ENCODE data around the gene KCNJ8.
"Not testable (repeated sequence)": the region's sequence is repeated elsewhere in the genome, so short reads cannot be mapped to it uniquely, and the experiment has no call there.

Gene KCNJ8

GRCh38 chr12:21774358-21775132 is at the start of gene KCNJ8:
KCNJ8 (minus strand) TSS chr12:21774706; CDS start chr12:21773616, 1,090 bp downstream.
- H3K4me2 ChIP-seq = no peak within 1 kb of the TSS
- H4K20me1 ChIP-seq = no peaks in the 10 kb centered on the region
- no peaks in the 10 kb centered on the region for H3K36me3 ChIP-seq
- H3K4me1 ChIP-seq = no peaks in the 10 kb centered on the region
- TF ChIP-seq Cebpa-rat (IDR thresholded peaks at IDR 0.05) = no peak
- no peak within 1 kb of the TSS for H3K9ac ChIP-seq
- no peak within 1 kb of the TSS for H3K27ac ChIP-seq
- H3K4me3 ChIP-seq = no peak within 1 kb of the TSS
- no peaks in the 10 kb centered on the region for H3K9me3 ChIP-seq
- H3K27me3 ChIP-seq = peaks cover 19% of the 10 kb centered on the region

GRCh38 chr12:21823581-21823980 is 49.1 kb upstream of the KCNJ8 start:
- H3K27ac ChIP-seq = no peak overlapping the region
- H3K4me2 ChIP-seq = no peak overlapping the region
- H3K27me3 ChIP-seq = no peaks in the 10 kb centered on the region
- no peak overlapping the region for H3K4me3 ChIP-seq
- H3K9me3 ChIP-seq = no peaks in the 10 kb centered on the region
- TF ChIP-seq Cebpa-rat (IDR thresholded peaks at IDR 0.05) = no peak
- H3K9ac ChIP-seq = no peak overlapping the region
- H3K36me3 ChIP-seq = no peaks in the 10 kb centered on the region
- H4K20me1 ChIP-seq = no peaks in the 10 kb centered on the region
- no peaks in the 10 kb centered on the region for H3K4me1 ChIP-seq

- Histone ChIP-seq H3K4me1 (no peaks in the 10 kb centered on the region), H3K4me3 (no peak overlapping the region), H3K27me3 (no peaks in the 10 kb centered on the region), H3K27ac (no peak overlapping the region), H3K9ac (no peak overlapping the region), H4K20me1 (no peaks in the 10 kb centered on the region), H3K36me3 (no peaks in the 10 kb centered on the region), H3K4me2 (no peak overlapping the region), H3K9me3 (no peaks in the 10 kb centered on the region)
- TF ChIP-seq Cebpa-rat (IDR thresholded peaks at IDR 0.05) = no peak
Measured at GRCh38 chr12:21819678-21820077, 45.2 kb upstream of the KCNJ8 start.

- no peaks in the 10 kb centered on the region for H4K20me1 ChIP-seq
- H3K4me3 ChIP-seq = no peak overlapping the region
- no peaks in the 10 kb centered on the region for H3K4me1 ChIP-seq
- no peak for TF ChIP-seq Cebpa-rat (IDR thresholded peaks at IDR 0.05)
- H3K9me3 ChIP-seq = no peaks in the 10 kb centered on the region
- H3K4me2 ChIP-seq = no peak overlapping the region
- H3K27ac ChIP-seq = no peak overlapping the region
- H3K9ac ChIP-seq = no peak overlapping the region
- no peaks in the 10 kb centered on the region for H3K36me3 ChIP-seq
- no peaks in the 10 kb centered on the region for H3K27me3 ChIP-seq
Measured at GRCh38 chr12:21819236-21819635, 44.7 kb upstream of the KCNJ8 start.

- Histone ChIP-seq H3K4me2 (no peak overlapping the region), H3K4me3 (no peak overlapping the region), H3K27ac (no peak overlapping the region), H3K9ac (no peak overlapping the region), H3K36me3 (no peaks in the 10 kb centered on the region), H3K4me1 (no peaks in the 10 kb centered on the region), H3K27me3 (no peaks in the 10 kb centered on the region), H4K20me1 (no peaks in the 10 kb centered on the region), H3K9me3 (no peaks in the 10 kb centered on the region)
- TF ChIP-seq Cebpa-rat (IDR thresholded peaks at IDR 0.05) = no peak
Measured at GRCh38 chr12:21818627-21819026, 44.1 kb upstream of the KCNJ8 start.

DNA sequence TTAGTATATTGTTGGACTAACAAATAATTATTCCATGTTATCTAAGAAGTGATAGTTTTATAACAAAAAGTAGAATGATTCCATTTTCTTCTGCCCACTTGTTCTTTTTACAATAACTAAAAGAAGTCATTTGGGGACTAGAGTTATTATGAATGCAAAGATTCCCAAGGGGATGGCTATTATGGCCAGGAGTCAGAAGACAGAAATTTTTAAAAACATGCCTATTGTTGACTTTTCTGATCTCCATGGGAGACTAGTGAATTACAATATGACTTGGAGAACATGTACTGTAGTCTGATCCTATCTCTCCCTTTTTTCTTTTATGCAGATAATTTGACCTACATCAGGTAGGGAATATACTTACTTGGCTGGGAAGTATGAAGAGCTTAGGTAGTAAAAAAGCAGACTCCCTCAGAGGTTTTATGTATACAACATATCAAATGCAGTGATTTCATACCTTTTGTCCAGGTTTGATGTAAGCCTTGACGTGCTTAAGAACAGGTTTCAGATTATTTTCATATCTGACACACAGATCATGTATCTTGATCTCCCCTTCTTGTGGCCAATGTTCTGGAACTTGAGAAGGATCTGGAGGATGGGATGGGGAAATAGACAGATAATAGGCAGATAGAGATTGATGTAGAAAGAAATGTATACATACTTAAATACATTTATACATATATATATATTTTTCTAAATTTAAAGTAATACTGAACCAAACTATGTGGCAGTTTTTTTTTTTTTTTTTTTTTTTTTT is 41.0 kb upstream of the KCNJ8 start:
- no peak for TF ChIP-seq Cebpa-rat (IDR thresholded peaks at IDR 0.05)
- no peak overlapping the region for H3K4me3 ChIP-seq
- no peak overlapping the region for H3K4me2 ChIP-seq
- no peak overlapping the region for H3K9ac ChIP-seq
- no peaks in the 10 kb centered on the region for H3K4me1 ChIP-seq
- no peaks in the 10 kb centered on the region for H3K9me3 ChIP-seq
- no peaks in the 10 kb centered on the region for H3K27me3 ChIP-seq
- H3K36me3 ChIP-seq = no peaks in the 10 kb centered on the region
- H3K27ac ChIP-seq = no peak overlapping the region
- no peaks in the 10 kb centered on the region for H4K20me1 ChIP-seq

DNA sequence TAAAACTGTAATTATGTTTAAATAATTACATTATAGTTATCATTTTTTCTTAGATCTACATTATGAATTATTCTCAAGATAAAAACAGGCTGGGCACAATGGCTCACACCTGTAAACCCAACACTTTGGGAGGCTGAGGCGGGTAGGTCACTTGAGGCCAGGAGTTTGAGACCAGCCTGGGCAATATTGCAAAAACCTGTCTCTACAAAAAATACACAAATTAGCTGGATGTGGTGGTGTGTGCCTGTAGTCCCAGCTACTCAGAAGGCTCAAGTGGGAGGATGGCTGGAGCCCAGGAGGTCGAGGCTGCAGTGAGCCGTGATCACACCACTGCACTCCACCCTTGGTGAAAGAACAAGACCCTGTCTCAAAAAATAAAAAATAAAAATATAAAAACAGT is 40.3 kb upstream of the KCNJ8 start:
- no peaks in the 10 kb centered on the region for H3K4me1 ChIP-seq
- H3K9ac ChIP-seq = no peak overlapping the region
- no peak for TF ChIP-seq Cebpa-rat (IDR thresholded peaks at IDR 0.05)
- H4K20me1 ChIP-seq = no peaks in the 10 kb centered on the region
- no peak overlapping the region for H3K27ac ChIP-seq
- no peak overlapping the region for H3K4me3 ChIP-seq
- H3K36me3 ChIP-seq = no peaks in the 10 kb centered on the region
- no peaks in the 10 kb centered on the region for H3K27me3 ChIP-seq
- H3K9me3 ChIP-seq = no peaks in the 10 kb centered on the region
- H3K4me2 ChIP-seq = no peak overlapping the region

- no peak overlapping the region for H3K4me2 ChIP-seq
- H3K9me3 ChIP-seq = no peaks in the 10 kb centered on the region
- no peak overlapping the region for H3K9ac ChIP-seq
- no peaks in the 10 kb centered on the region for H3K27me3 ChIP-seq
- H3K4me1 ChIP-seq = no peaks in the 10 kb centered on the region
- no peaks in the 10 kb centered on the region for H4K20me1 ChIP-seq
- no peak for TF ChIP-seq Cebpa-rat (IDR thresholded peaks at IDR 0.05)
- no peaks in the 10 kb centered on the region for H3K36me3 ChIP-seq
- no peak overlapping the region for H3K27ac ChIP-seq
- no peak overlapping the region for H3K4me3 ChIP-seq
Measured at GRCh38 chr12:21814327-21814726, 39.8 kb upstream of the KCNJ8 start.

DNA sequence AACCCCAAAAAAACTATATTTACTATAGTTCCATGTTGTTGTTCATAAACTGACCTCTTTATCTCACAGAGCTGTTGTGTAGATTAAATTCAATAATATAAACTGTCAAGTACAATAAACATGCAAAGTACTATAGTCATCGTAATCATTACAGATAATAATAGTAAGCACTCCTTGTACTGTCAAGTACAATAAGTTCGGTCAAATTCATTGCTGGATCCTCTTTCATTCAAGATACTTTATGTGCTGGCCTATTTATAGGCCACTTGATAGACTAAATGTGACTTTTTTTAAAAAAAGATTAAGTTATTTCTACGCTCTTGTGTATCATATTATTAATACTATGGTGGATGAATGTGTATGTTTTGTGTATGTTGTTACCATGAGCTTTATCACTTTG is 39.2 kb upstream of the KCNJ8 start:
- no peaks in the 10 kb centered on the region for H3K4me1 ChIP-seq
- no peak overlapping the region for H3K9ac ChIP-seq
- H3K27ac ChIP-seq = no peak overlapping the region
- no peaks in the 10 kb centered on the region for H3K36me3 ChIP-seq
- H3K4me3 ChIP-seq = no peak overlapping the region
- H3K4me2 ChIP-seq = no peak overlapping the region
- no peaks in the 10 kb centered on the region for H4K20me1 ChIP-seq
- no peak for TF ChIP-seq Cebpa-rat (IDR thresholded peaks at IDR 0.05)
- H3K27me3 ChIP-seq = no peaks in the 10 kb centered on the region
- H3K9me3 ChIP-seq = no peaks in the 10 kb centered on the region

DNA sequence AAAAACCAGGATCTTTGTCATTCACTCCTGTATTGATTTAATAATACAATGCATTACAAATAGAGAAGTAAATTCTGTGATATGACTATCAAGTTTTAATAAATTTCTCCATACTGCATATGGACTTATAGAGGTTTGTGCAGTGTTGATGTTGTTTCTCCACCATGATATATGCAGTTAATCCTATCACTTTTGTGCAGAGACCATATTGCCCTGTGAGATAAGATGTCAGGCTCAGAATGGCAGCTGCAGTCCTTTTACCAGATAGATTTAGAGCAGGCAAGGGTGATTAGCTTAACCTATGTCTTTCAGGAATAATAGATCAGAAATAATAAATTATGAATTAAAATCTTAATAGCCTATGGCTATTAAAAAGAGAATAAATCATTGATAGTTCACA is 38.6 kb upstream of the KCNJ8 start:
- no peaks in the 10 kb centered on the region for H3K4me1 ChIP-seq
- no peak overlapping the region for H3K4me2 ChIP-seq

DNA sequence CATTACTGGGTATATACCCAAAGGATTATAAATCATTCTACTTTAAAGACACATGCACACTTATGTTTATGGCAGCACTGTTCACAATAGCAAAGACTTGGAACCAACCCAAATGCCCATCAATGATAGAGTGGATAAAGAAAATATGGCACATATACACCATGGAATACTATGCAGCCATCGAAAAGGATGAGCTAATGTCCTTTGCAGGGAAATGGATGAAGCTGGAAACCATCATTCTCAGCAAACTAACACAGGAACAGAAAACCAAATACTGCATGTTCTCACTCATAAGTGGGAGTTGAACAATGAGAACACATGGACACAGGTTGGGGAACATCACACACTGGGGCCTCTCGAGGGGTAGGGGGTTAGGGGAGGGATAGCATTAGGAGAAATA is 37.8 kb upstream of the KCNJ8 start:
- H3K36me3 ChIP-seq, H3K4me3 ChIP-seq, H3K4me2 ChIP-seq, H3K4me1 ChIP-seq, H3K27me3 ChIP-seq, H3K27ac ChIP-seq, H3K9ac ChIP-seq, H3K9me3 ChIP-seq, H4K20me1 ChIP-seq: not testable (repeated sequence)

More for the DNA sequence above, 38.6 kb upstream of the KCNJ8 start:
- Histone ChIP-seq H4K20me1 (no peaks in the 10 kb centered on the region), H3K4me3 (no peak overlapping the region), H3K36me3 (no peaks in the 10 kb centered on the region), H3K9ac (no peak overlapping the region), H3K27ac (no peak overlapping the region), H3K9me3 (no peaks in the 10 kb centered on the region), H3K27me3 (no peaks in the 10 kb centered on the region)
- no peak for TF ChIP-seq Cebpa-rat (IDR thresholded peaks at IDR 0.05)
